IPS-18c (cell line): ENCODE measurements around the gene MTSS2.

Experiments used
- H3K4me3 ChIP-seq: 2 replicates; pipeline ENCODE4 v1.7.0; 2013; ENCODE audit warnings: low read depth, mild to moderate bottlenecking, low read length, moderate library complexity; ENCODE audit not compliant: insufficient read depth
- H3K9me3 ChIP-seq: one replicate; pipeline ENCODE4 v1.6.1; 2013; ENCODE audit warnings: mild to moderate bottlenecking, low read length, moderate library complexity; ENCODE audit not compliant: control insufficient read depth, insufficient read depth

Gene MTSS2

DNA sequence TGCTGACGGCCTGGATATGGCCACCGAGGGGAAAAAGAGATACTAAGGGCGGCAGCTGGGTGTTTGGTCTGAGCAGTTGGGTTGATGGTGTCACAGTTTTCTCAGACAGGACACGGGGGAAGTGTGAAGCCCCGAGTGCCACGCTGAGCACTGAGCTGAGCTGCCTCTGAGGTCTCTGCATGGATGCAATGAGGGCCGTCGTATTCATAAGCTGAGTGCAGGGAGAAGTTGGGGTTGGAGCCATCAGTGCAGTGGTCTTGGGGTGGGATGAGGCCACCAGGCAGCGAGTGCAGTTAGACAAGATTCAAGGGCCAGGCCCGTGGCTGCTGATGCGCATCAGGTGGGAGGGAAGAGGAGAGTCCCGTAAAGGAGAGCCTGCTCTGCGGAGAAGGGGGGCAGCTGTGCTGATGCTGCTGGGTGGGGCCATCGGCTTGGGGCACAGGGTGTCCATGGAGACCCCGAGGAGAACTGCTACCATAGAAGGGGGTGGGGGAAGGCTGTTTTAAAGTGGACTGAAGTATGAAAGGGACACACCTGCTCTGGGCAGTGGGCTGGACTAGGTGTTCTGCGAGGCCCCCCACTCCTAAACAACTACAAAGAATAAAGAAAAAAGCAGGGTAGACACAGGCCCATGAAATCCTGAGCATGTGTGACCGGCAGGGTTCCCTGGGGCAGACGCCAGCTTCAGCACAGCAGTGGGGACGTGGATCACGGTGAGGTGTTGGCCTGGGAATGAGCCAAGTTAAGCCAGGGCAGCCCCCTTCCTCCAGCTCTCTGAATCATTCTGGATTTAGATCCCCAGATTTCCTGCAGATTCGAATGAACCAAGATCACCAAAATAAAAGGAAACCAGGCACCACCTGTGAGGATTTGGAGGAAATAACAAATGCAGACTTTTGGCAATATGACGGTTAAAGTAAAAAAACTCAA, 19.8 kb downstream of the MTSS2 start:
- Histone ChIP-seq H3K4me3 (no peak overlapping the region), H3K9me3 (no peaks in the 10 kb centered on the region)

DNA sequence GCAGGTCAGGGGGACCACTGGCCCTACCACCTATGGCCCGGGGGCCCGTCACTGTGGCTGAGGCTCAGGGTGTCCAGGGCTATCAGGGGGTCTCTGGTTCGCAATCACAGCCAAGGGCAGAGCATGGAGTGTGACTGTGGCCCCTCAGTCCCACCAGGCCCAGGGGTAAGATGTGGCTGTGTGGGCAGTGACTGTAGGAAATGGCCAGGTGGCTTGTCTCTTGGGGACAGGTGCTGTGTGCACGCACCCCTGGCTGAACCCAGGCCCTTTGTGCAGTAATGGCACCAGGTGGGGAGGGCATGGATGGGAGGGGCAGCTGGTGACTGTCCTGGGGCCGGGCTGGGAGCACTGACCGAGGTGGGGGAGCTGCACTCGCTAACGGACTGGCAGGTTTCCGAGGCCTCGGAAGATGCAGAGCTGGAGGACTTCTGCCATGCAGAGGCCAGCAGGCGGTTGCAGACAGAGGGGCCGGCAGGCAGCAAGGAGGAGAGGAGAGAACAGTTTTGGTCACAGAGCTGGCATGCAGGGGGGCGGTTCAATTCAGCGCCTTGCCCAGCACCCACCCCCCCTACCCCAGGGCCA, 20.6 kb downstream of the MTSS2 start:
- H3K9me3 ChIP-seq = no peaks in the 10 kb centered on the region
- H3K4me3 ChIP-seq = no peak overlapping the region

DNA sequence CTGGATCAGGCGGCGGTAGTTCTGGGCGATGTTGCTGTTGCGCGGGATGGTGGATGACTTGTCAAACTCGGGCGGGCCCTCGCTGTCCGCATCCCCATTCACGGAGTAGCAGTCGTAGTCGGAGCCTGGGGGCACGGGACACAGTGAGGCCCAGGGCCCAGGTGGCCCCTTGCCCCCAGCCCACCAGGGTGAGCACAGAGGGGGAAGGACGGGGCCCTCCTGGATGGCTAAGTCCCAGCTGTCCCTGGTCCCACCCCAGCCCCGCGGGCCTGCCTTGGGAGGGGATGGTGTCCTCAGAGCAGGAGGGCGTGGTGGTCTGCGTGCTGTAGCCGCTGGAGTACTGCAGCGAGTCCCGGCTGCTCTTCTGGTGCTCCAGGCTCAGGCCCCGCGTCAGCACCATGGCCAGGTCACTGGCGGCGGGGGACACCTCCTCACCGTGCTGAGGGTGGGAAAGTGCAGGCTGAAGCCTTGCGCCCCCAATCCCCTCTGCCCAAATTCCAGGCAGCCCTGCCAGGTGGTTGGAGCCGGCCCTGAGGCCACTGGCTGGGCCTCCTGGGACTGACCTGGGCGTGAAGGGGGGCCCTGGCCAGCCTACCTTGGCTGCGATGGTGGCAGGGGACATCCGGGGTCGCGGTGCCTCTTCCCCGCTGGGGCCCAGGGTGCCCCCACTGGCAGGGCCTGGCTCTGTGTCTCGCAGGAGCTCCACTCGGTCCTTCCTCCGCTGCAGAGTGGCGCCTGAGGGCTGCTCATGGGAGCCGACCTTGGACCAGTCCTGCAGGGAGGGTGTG, 21.3 kb downstream of the MTSS2 start:
- no peaks in the 10 kb centered on the region for H3K9me3 ChIP-seq
- H3K4me3 ChIP-seq = no peak overlapping the region

DNA sequence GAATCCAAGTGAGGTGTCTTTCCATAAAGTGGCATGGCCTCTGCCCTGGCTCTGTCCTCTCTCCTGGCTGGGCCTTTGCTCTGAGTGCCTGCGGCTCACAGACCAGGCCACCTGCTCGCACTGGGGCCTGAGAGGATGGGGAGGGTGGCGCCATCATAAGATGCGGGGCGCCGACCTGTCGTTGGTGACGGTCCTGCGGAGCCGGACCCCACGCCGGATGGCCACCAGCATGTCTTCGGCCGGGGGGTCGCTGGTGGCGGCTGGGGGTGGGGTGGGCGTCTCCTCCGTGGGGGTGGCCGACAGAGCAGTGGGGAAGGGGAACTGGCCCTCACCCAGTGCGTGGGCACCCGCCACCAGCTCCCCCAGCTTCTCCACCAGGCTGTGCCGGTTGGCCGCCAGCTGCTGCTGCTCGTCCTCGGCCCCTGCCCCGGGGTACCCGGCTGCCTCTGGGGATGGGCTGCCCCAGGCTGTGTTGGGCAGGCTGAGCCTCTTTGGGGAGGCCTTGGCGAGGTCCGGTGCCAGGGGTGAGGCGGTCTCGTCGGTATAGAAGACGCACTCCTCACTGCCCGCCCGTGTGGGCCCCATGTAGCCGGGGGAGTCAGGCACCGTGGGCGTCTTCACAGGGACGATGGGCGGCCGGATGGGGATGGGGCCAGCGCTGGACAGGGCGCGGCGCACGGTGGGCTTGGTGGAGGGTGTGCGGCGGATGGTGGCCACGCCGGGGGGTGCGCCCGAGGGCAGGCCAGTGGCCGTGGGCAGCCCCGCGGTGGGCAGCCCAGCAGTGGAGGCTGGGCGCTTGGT, 22.1 kb downstream of the MTSS2 start:
- H3K9me3 ChIP-seq = no peaks in the 10 kb centered on the region
- H3K4me3 ChIP-seq = no peak overlapping the region

DNA sequence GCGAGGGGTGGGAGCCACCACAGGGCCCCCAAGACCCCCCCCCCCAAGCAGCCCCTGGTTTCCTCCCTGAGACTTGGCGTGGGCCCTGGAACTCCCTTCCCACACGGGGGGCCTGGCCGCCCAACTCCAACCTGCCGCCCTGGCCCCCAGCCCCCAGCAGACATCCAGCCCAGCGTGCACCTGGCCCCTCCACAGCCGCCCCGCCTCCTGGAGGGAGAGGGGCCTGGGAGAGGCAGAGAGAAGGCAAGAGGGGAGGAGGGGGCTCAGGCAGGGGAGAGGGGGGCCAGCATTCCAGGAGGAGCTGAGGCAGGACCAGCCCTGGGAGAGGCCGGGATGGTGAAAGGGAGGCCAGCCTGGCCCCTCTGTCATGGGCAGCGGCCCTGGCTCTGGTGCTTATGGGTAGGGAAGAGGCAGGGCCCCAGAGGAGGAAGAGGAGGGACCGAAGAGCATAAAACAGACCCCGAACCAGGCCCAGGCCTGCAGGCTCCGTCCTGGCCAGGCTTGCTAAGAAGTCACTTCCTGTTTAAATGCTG, 22.8 kb downstream of the MTSS2 start:
- no peaks in the 10 kb centered on the region for H3K9me3 ChIP-seq

DNA sequence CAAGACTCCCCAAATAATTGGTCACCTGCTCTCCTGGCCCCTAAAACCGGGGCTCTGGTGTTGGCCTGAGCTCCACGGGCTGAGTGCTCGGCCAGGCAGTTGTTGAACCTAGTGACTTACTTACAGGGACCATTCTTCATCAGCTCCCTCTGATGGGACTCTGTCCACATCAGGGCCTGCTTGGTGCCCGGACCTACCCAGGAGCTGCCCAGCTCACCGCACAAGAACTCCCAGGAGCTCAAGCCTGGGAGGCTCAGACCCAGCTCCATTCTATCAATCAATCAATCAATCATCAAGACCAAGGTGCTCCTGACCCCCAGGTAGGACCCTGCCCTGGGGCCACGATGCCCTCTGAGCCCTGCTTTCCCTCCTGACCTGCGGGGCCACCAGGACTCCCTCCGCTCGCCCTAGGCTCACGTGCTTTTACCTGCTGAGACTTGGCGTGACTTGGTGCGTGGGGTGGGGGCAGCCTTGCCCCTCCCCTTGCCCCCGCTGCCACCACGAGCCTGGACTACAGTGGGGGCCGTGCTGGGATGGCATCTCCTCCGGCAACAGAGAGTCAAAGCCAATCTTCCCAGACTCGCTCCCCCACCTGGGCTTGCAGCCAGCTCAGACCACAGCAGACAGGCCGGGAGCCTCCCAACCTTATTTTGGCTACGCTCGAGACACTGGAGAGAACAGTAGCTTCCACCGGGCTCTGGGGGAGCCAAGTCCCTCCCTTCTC, 23.8 kb downstream of the MTSS2 start:
- no peak overlapping the region for H3K4me3 ChIP-seq
- H3K9me3 ChIP-seq = no peaks in the 10 kb centered on the region

More for the DNA sequence above, 22.8 kb downstream of the MTSS2 start:
- no peak overlapping the region for H3K4me3 ChIP-seq

DNA sequence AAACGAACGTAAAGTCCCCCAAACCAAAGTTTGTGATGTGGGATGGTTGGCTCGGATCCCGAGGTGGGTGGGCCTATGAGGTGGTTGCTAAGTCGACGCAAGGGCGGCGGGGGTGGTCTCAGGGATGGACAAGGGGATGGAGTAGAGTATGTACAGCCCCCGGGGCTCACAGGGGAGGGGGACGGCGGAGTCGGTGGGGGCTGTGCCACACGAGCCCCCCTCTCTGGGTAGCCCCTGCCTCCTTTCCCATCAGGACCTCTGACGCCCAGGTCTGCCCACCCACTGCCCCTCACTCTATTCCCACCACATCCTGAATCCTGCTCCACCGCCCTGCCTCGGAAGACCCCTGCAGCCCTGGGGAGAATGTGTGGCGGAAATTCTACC, 24.3 kb downstream of the MTSS2 start:
- H3K9me3 ChIP-seq = no peaks in the 10 kb centered on the region
- no peak overlapping the region for H3K4me3 ChIP-seq

DNA sequence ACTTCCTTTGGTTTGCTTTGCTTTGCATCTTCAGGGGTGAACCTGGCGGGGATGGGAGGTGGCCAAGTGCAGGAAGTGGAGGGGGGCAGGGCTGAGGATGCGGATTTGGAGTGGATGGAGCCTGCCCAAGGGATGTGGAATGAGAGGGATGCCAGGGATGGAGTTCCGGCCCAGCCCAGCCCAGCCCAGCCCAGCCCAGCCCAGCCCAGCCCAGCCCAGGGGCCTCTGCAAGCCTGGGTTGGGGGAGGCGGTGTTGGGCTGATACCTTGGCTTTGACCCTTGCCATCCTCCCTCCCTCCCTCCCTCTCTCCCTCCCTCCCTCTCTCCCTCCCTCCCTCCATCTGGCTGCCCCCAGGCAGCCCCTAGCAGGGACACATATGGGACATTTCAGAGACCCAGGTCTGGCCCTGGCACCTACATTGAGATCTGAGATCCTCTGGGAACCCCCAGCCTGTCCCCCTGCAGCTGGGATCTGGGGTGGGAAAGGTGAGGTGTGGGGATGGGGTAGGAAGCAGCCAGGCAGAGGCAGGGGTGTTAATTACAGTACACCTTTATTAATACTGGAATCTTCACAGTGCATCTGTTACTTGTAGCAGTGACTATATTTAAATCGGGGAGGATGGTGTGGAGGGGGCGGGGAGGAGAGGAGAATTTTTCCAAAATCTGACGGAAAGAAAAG, 25.0 kb downstream of the MTSS2 start:
- Histone ChIP-seq H3K4me3 (no peak overlapping the region), H3K9me3 (no peaks in the 10 kb centered on the region)

DNA sequence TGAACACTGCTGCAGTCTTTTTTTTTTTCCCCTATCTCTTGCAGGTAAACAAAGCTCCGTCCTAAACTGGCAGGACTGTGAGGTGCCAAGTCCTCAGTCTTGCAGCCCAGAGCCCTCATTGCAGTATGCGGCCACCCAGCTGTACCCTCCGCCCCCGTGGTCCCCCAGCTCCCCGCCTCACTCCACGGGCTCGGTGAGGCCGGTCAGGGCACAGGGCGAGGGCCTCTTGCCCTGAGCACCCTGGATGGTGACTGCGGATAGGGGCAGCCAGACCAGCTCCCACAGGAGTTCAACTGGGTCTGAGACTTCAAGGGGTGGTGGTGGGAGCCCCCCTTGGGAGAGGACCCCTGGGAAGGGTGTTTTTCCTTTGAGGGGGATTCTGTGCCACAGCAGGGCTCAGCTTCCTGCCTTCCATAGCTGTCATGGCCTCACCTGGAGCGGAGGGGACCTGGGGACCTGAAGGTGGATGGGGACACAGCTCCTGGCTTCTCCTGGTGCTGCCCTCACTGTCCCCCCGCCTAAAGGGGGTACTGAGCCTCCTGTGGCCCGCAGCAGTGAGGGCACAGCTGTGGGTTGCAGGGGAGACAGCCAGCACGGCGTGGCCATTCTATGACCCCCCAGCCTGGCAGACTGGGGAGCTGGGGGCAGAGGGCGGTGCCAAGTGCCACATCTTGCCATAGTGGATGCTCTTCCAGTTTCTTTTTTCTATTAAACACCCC, 25.7 kb downstream of the MTSS2 start:
- H3K4me3 ChIP-seq = no peak overlapping the region
- no peaks in the 10 kb centered on the region for H3K9me3 ChIP-seq

DNA sequence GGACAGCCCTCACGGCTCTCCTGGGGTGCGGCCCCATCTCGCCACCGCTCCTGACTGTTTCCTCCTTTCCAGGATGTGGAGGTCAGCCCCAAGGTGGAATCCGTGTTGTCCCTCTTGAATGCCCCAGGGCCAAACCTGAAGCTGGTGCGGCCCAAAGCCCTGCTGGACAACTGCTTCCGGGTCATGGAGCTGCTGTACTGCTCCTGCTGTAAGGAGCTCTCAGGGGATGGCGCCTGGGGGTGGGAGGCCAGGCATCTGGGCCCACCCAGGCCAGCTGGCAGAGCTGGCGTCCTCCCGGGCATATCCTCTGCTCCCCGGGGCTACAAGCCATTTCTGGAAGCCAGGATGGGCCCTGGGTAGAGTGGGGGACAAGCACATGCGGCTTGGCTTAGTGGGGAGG, 26.3 kb downstream of the MTSS2 start:
- Histone ChIP-seq H3K9me3 (no peaks in the 10 kb centered on the region), H3K4me3 (no peak overlapping the region)

DNA sequence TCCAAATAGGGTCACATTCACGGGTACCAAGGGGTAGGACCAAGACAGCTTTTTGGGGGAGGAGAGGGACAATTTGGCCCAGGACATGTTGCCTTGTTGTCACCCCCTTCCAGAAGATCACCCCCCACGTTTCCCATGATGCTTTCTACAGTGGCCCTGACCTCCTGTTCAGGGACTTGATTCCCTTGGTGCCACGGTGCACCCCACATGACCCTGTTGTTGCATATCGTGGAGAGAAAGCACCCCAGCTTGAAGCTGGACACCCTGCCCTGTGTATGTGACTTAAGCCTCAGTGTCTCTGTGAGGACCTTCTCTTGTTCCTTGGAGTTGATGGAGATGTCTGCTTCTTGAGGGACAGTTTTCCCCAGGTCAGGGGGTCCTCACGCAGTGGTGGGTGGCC, 26.9 kb downstream of the MTSS2 start:
- H3K4me3 ChIP-seq = no peak overlapping the region
- no peaks in the 10 kb centered on the region for H3K9me3 ChIP-seq

DNA sequence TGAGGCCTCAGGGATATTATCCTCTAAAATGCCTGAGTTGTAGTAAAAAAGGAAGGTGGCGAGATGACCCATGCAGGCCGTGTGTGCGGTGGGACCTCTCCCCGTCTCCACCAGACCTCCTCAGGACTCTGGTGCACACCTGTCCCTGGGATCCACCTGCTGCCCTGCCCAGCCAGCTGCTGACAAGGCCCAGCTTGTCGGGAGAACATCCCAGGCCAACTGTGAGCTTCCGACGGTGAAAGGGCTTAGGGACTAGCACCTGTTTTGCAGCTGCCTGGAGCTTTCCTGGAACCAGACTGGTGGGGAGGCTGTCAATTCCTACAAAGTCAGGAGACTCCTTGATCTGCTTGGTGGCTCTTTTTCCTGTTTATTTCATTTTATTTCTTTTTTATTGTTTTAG, 27.9 kb downstream of the MTSS2 start:
- Histone ChIP-seq H3K4me3 (no peak overlapping the region), H3K9me3 (no peaks in the 10 kb centered on the region)

DNA sequence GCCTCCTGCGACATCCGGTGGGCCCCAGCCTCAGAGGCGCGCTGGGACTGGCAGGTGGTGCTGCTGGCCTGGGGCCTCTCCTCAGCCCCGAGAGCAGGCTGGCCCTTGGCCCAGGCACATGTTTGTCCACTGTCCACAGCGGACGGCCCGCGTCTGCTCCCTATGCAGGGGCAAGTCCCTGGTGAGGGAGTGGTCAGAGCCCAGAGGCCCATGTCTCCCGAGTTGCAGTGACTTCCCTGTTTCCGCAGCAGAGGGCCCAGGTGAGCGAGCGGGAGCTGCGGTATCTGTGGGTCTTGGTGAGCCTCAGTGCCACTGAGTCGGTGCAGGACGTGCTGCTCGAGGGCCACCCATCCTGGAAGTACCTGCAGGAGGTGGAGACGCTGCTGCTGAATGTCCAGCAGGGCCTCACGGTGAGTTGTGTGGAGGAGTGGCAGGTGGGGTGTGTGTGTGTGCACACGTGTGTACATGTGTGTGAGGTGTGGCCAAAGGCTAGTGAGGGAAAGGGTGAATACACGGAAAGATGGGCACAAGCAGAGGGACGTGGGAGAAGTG, 29.1 kb downstream of the MTSS2 start:
- H3K9me3 ChIP-seq = no peaks in the 10 kb centered on the region
- H3K4me3 ChIP-seq = no peak overlapping the region

DNA sequence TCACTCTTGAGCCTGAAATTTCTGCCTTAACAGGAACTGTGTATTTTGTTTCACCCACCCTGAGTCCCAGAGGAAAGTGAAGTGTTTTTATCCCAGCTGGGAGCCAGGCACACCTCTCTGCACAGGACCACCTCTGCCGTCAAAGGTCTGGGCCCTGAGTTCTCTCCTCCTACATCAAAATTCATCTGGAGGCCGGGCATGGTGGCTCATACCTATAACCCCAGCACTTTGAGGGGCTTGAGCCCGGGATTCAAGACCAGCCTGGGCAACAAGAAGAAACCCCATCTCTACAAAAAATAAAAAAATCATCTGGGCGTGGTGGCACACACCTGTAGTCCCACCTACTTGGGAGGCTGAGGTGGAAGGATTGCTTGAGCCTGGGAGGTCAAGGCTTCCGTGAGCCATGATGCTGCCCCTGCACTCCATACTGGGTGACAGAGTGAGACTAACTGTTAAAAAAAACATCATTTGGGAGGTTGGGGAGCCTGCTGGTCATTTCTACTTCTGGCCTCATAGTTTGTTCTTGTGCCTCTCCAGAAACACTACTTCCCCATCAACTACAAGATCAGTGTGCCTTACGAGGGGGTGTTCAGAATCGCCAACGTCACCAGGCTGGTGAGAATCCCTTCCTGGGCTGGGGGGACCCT, 29.7 kb downstream of the MTSS2 start:
- Histone ChIP-seq H3K9me3 (no peaks in the 10 kb centered on the region), H3K4me3 (no peak overlapping the region)
